Endothelial cell (in vitro differentiated cells): ENCODE data around the gene KCNK16. TPM values are rescaled to one million over a fixed set of nuclear protein-coding genes. Genes with fewer than 3 reads are reported as not detected.

ENCODE experiments used
- DNase-seq: peaks from one replicate; pipeline ENCODE4 v3.0.0; 2021; ENCODE audit warnings: low spot score
- H3K27ac Mint-ChIP-seq: one replicate; pipeline ENCODE4 v1.8.0; 2021; ENCODE audit warnings: mixed read lengths, inconsistent platforms; ENCODE audit not compliant: unreplicated experiment
- H3K27me3 Mint-ChIP-seq: one replicate; pipeline ENCODE4 v1.8.0; 2021; ENCODE audit warnings: mild to moderate bottlenecking, moderate library complexity, mixed read lengths, inconsistent platforms; ENCODE audit not compliant: unreplicated experiment
- H3K36me3 Mint-ChIP-seq: one replicate; pipeline ENCODE4 v1.8.0; 2021; ENCODE audit warnings: mild to moderate bottlenecking, low read depth, mixed read lengths, inconsistent platforms; ENCODE audit not compliant: unreplicated experiment
- H3K4me1 Mint-ChIP-seq: one replicate; pipeline ENCODE4 v1.8.0; 2021; ENCODE audit warnings: mild to moderate bottlenecking, mixed read lengths, inconsistent platforms; ENCODE audit not compliant: unreplicated experiment
- H3K4me3 Mint-ChIP-seq: one replicate; pipeline ENCODE4 v1.8.0; 2021; ENCODE audit warnings: mild to moderate bottlenecking, mixed read lengths, inconsistent platforms; ENCODE audit not compliant: unreplicated experiment
- H3K9me3 Mint-ChIP-seq: one replicate; pipeline ENCODE4 v1.8.0; 2021; ENCODE audit warnings: mixed read lengths, inconsistent platforms; ENCODE audit not compliant: unreplicated experiment
- CTCF ChIP-seq: fragments of 200-600 bp; sonication (generic); IDR thresholded peaks from one replicate; pipeline ENCODE4 v1.5.0; 2021; ENCODE audit warnings: antibody characterized with exemption; ENCODE audit not compliant: unreplicated experiment
- total RNA-seq: library from RNA; stranded (reverse); fragmentation: NEBNext Ultra II Directional; extraction: Animal tissue kit (Norgen Biotek cat#: 25700); gene quantifications from one replicate; pipeline ENCODE4 v1.2.1, GENCODE V29; 2021; ENCODE audit not compliant: unreplicated experiment

Gene KCNK16
- total RNA-seq, 1 donor from 2014 or later: not detected

- Mint-ChIP-seq H3K27me3 (peaks cover 2% of the 10 kb centered on the region), H3K36me3 (peaks cover under 1% of the 10 kb centered on the region), H3K4me3 (no peak overlapping the region), H3K27ac (no peak overlapping the region), H3K4me1 (peaks cover 56% of the 10 kb centered on the region), H3K9me3 (no peaks in the 10 kb centered on the region)
- DNase-seq: no peak
- TF ChIP-seq CTCF: no peak
Observed at GRCh38 chr6:39339096-39339867, 16.8 kb upstream of the KCNK16 start.

DNA sequence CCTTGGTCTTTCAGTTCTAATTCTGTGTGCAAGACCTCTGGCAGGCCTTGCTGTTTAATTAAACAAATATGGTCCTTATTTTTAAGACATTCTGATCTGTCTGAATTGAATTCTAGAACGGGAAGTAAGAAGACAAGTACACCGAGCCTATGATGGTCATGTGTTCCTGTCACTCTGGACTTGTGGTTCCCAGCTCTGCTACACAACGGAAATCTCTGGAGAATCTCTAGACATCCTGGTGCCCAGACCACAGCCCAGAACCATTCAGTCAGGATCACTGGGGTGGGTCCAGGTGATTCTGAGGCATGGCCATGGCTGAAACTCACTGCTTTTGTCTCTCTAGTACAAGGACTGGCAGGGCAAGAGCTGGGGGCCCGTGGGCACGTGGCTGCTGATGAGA lies 15.9 kb upstream of the KCNK16 start:
- Mint-ChIP-seq H3K27ac (peak overlapping the region; percentile 57), H3K27me3 (peaks cover 2% of the 10 kb centered on the region), H3K36me3 (no peaks in the 10 kb centered on the region), H3K4me3 (peak overlapping the region; percentile 9), H3K4me1 (peaks cover 54% of the 10 kb centered on the region), H3K9me3 (no peaks in the 10 kb centered on the region)
- DNase-seq: no peak
- TF ChIP-seq CTCF: no peak

DNA sequence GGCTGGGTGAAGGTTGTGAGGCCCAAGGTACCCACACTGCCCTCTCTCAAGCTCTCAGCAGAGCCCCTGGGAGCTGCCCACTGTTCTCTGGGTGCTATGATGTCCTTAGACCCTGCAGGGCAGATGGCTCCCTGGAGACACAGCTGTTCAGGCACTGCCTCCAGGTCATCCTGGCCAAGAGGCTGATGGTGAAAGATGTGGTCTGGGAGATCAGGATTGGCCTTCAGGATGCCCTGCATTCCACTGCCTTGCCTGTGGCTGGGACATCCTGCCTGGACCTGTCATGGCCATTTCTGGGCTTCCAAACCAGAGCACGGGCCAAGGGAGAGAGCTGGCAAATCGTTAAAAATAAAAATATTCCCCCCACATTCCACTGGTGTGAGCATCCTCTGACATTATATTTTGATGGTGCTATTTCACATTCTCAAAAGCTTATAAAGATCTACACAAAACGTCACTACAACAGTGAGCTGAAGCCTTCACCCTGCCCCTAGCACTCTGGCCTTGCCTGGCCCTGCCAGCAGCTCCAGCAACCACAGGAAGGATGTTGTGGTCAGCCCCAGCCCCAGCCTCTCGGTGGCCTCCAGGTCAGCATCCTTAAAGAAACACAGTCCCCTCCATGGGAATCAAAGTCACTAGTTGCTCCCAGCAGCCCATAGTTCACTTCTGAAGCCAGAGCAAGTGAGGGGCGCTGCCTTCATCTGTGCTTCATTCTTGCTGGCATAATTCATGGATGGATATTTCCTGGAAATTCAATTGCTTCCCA lies 13.5 kb upstream of the KCNK16 start:
- H3K9me3 Mint-ChIP-seq: no peaks in the 10 kb centered on the region
- TF ChIP-seq CTCF: no peak
- H3K36me3 Mint-ChIP-seq: no peaks in the 10 kb centered on the region
- no peaks in the 10 kb centered on the region for H3K27me3 Mint-ChIP-seq
- DNase-seq: peak; percentile 51
- H3K4me3 Mint-ChIP-seq: peak overlapping the region; percentile 65
- H3K27ac Mint-ChIP-seq: peak overlapping the region; percentile 77
- peaks cover 69% of the 10 kb centered on the region for H3K4me1 Mint-ChIP-seq

DNA sequence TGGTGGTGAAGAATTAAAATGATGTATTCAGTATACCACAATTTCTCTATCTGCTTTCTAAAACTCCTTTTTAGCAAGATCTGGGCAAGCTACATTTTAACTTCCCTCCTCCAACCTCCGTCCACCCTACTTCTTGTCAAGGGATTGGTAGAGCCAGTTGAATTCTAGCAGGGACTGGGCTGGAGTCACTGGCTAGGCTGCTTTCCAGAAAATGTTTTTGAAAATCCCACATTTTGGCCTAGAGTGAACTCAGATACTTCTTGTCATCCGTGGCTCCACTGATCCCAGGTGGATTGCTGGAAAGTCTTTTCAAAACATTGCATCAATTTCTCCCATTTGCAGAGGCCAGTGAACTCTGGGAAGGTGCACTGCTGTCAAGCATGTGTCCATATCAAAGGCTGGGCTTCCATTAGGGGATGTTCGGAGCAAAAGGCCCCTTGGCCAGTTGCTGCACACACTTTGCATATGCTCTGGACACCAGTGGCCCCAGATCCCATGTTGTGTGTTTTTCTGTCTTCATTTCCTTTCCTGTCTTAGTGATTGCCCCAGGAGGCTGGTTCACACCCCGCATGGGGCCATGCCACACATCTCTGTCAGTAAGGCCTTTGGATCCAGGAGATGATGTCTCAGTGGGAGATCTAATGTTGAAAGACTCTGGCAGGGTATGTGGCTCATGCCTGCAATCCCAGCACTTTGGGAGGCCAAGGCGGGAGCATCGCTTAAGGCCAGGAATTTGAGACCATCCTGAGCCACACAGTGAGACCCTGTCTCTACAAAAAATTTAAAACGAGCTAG lies 11.3 kb upstream of the KCNK16 start:
- TF ChIP-seq CTCF: no peak
- Mint-ChIP-seq H3K27ac (no peak overlapping the region), H3K4me3 (no peak overlapping the region), H3K36me3 (no peaks in the 10 kb centered on the region), H3K27me3 (no peaks in the 10 kb centered on the region), H3K4me1 (peaks cover 66% of the 10 kb centered on the region), H3K9me3 (no peaks in the 10 kb centered on the region)
- DNase-seq: no peak
